ENCODE results near the gene USP24. TPM values are rescaled to one million over a fixed set of nuclear protein-coding genes. Genes with fewer than 3 reads are reported as not detected.

The USP24 gene
- total RNA-seq, 4 donors from 2014 or later, result 20.9 to 58.6 (median 40.5) TPM

DNA sequence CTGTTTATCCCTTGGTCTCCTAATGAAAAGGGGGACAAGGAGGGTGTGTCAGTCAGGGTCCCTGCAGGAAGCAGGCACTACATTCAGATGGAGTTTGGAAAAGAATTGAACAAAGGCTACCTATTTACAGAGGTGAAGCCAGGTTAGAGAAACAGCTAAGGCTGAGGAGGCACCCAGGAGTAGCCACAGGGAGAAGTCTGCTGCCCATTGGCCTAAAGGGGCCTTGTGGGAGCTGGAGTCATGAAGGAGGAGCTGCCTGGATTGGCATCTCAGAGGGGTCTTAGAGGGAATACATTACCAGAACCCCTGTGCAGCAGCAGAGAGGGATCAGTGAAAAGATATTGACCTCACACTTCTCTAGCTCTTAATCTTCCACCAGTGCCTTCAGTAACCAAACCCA is 31.2 kb upstream of the USP24 start:
- intact Hi-C loops (cut with DNase I; ENCODE audit: low total_unique reads), result no loop called here
- no peak overlapping the region for H3K4me3 ChIP-seq (ENCODE audit: low read depth, poor library complexity, severe bottlenecking)
- no peak for TF ChIP-seq POLR2A (IDR thresholded peaks at IDR 0.05)
- TF ChIP-seq, protein P1, sequence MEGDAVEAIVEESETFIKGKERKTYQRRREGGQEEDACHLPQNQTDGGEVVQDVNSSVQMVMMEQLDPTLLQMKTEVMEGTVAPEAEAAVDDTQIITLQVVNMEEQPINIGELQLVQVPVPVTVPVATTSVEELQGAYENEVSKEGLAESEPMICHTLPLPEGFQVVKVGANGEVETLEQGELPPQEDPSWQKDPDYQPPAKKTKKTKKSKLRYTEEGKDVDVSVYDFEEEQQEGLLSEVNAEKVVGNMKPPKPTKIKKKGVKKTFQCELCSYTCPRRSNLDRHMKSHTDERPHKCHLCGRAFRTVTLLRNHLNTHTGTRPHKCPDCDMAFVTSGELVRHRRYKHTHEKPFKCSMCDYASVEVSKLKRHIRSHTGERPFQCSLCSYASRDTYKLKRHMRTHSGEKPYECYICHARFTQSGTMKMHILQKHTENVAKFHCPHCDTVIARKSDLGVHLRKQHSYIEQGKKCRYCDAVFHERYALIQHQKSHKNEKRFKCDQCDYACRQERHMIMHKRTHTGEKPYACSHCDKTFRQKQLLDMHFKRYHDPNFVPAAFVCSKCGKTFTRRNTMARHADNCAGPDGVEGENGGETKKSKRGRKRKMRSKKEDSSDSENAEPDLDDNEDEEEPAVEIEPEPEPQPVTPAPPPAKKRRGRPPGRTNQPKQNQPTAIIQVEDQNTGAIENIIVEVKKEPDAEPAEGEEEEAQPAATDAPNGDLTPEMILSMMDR (IDR thresholded peaks at IDR 0.05), result no peak
- DNase-seq (ENCODE audit: low spot score in 2 of 2), result no peak

DNA sequence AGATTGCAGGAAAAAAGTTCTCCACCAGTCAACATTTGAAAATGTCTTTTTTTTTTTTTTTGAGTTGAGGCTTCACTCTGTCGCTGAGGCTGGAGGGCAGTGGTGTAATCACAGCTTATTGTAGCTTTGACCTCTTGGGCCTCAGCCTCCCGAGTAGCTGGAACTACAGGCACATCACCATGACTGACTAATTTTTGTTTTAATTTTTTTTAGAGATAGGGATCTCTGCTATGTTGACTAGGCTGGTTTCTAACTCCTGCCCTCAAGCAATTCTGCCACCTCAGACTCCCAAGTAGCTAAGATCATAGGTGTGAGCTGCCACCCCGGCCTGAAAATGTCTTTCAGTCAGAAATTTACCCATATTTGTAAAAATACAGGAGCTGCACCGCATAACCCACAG is 30.6 kb upstream of the USP24 start:
- no peak for TF ChIP-seq POLR2A (IDR thresholded peaks at IDR 0.05)
- TF ChIP-seq, protein P1 (IDR thresholded peaks at IDR 0.05), result no peak
- H3K4me3 ChIP-seq (ENCODE audit: low read depth, poor library complexity, severe bottlenecking), result no peak overlapping the region
- 47% methylated on average over 4 of the region's 4 CpGs for WGBS, 2 donors
- intact Hi-C loops (cut with DNase I; ENCODE audit: low total_unique reads), result no loop called here
- DNase-seq (ENCODE audit: low spot score in 2 of 2), result no peak

DNA sequence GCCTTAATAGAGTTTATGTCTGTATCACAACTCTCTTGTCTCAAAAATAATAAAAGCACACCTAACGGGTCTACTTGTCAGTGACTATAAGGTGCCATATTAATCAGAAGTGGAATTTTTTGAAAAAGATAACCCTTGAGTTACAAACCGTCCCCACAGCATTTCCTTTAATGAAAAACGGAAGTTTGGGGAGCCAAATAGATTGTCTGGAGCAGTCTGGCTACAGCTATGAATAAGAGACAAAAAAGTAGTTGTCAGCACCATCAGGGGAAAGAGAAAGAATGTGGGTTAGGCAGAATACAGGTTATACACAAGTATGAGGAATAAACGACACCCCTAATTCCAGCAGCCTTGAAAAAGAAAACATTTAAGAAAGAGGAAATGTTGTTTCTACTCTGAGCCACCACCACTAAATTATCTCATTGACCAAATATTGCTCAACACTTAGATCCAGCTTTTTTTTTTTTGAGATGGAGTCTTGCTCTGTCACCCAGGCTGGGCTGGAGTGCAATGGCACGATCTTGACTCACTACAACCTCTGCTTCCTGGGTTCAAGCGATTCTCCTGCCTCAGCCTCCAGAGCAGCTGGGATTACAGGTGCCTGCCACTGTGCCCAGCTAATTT is 29.4 kb upstream of the USP24 start:
- TF ChIP-seq, protein P1 (IDR thresholded peaks at IDR 0.05), result no peak
- H3K4me3 ChIP-seq (ENCODE audit: low read depth, poor library complexity, severe bottlenecking), result no peak overlapping the region
- intact Hi-C loops (cut with DNase I; ENCODE audit: low total_unique reads), result no loop called here
- DNase-seq (ENCODE audit: low spot score in 2 of 2), result no peak
- WGBS, 2 donors, result 66% methylated on average over 6 of the region's 6 CpGs

DNA sequence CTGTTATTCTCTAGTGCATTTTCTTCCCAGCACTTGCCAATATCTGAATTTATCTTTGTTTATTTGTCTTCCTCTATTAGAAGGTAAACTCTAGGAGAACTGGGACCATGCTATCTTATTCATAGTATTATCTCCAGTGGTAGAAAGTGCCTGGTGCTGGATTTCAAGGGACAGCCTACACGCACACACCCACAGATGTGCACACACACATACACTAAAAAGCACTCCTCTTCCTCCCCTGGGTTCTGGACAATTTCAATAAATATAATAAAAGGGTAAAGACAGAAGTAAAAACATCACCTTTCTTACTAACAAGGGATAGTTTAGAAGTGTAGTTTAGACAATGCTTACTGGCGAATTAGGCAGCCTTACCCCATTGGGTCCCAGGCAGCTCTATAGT is 28.5 kb upstream of the USP24 start:
- WGBS, 2 donors, result 87 to 99% methylated on average over 2 of the region's 2 CpGs
- intact Hi-C loops (cut with DNase I; ENCODE audit: low total_unique reads), result no loop called here

DNA sequence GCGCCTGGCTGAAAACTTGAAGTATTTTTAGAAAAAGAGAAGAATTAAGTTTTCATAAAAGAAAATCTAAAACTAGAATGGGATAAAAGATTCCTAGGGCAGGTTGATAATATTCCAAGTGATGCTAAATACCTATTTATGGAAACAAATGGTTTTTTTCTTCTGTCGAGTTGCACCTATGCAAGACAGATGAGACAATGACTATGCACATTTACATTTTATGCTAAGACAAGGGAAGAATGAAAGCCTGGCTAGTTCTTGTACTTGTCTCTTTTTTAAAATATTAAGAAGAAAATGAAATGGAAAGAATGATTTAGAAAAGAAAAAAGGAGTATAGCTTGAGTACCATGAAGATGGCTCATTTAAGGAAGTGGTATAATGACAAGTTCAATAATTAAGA is 24.4 kb upstream of the USP24 start:
- no peak for DNase-seq (ENCODE audit: low spot score in 2 of 2)
- H3K4me3 ChIP-seq (ENCODE audit: low read depth, poor library complexity, severe bottlenecking), result no peak overlapping the region
- intact Hi-C loops (cut with DNase I; ENCODE audit: low total_unique reads), result no loop called here
- TF ChIP-seq, protein P1 (IDR thresholded peaks at IDR 0.05), result no peak
- TF ChIP-seq POLR2A (IDR thresholded peaks at IDR 0.05), result no peak
- WGBS, 2 donors, result 92 to 93% methylated on average over 2 of the region's 2 CpGs

More for the DNA sequence above, 28.5 kb upstream of the USP24 start:
- TF ChIP-seq, protein P1 (IDR thresholded peaks at IDR 0.05), result no peak
- no peak for TF ChIP-seq POLR2A (IDR thresholded peaks at IDR 0.05)
- no peak overlapping the region for H3K4me3 ChIP-seq (ENCODE audit: low read depth, poor library complexity, severe bottlenecking)
- no peak for DNase-seq (ENCODE audit: low spot score in 2 of 2)

DNA sequence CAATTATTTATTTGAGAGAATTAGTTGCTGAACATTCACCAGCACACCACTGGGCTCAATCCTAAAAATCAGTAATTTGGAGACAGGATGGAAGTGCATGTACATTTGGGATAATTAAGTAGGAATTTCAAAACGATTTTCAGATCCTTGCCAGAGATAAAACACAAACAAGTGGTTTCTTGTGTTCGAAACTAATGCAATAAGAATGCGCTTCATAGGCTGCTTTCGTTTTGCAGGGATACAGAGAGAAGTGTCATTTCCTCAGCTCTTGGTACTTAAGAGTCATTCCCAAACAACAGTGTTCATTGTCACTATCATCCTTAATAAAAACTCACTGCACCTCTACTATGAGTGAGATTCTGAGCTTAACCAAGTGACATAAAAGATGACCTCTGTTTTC is 20.6 kb upstream of the USP24 start:
- DNase-seq (ENCODE audit: low spot score in 2 of 2), result no peak
- 11 to 22% methylated on average over 4 of the region's 4 CpGs for WGBS, 2 donors
- H3K4me3 ChIP-seq (ENCODE audit: low read depth, poor library complexity, severe bottlenecking), result no peak overlapping the region
- intact Hi-C loops (cut with DNase I; ENCODE audit: low total_unique reads), result no loop called here
- no peak for TF ChIP-seq POLR2A (IDR thresholded peaks at IDR 0.05)

Data from lower leg skin (tissue), 4 donors.